Iris pigment epithelial cell (primary cell): ENCODE results near the gene GAS2L2.
"Not testable (repeated sequence)": the region's sequence is repeated elsewhere in the genome, so short reads cannot be mapped to it uniquely, and the experiment has no call there.

Experiments used
- DNase-seq: peaks from one replicate; pipeline ENCODE4 v3.0.0-alpha.2; 2011; ENCODE audit warnings: low read depth

The GAS2L2 gene

GRCh38 chr17:35727635-35728034 is 25.4 kb downstream of the GAS2L2 start:
- DNase-seq, result no peak

DNA sequence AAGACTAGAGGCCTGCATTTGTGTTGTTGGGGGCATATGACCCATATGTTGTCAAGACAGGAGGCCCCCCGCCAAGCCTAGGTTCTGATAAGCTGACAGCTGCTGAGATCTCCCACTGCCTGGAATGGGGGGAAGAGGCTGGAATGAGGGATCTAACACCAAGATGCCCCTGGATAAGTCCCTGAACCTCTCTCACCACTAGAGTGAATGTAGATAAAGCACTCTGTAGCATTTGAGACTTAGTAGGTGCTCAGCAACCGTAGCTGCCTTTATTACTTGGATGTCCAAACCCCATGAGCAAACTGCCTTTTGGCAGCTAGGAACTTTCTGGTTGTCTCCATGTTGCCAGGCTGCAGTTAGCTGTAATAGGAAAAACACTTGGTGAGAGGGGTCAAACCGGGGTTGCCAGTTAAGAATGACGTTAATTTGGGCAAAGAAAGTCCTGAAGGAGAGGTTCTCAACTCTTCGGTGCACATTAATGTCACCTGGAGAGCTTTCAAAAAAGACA is 26.0 kb downstream of the GAS2L2 start:
- peak; percentile 28 for DNase-seq

GRCh38 chr17:35726127-35726952 is 26.7 kb downstream of the GAS2L2 start:
- DNase-seq, result peak; percentile 95

DNA sequence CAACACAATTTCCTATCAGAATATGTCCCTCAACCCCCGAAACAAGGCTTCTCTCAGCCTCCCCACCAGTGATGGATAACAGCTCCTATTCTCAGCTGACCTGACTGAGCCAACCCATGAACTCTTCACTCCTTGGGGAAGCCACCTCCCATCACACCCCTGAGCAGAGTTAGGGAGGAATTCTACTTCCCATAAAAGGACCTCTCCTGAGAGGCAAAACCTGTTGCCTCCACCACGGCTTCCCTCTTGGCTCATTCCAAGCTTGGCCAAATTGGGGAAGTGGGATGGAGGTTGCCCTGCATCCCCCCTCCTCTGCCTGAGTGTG is 27.3 kb downstream of the GAS2L2 start:
- DNase-seq, result no peak

GRCh38 chr17:35725058-35725457 is 28.0 kb downstream of the GAS2L2 start:
- DNase-seq, result no peak

DNA sequence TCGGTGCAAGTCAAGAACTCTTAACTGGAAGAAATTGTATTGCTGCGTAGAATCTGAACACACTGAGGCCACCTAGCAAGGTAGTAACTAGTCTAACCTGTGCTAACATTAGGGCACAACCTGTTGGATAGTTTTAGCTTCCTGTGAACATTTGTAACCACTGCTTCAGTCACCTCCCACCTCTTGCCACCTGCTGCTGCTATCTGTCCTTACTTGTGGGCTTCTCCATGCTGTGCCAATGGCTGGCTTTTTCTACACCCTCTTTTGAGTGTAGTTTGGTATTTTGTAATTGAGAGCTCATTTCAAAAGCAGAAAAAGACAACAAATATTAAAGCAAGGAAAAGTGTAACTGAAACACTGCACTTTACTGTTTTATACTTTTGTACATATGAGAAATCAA is 29.3 kb downstream of the GAS2L2 start:
- no peak for DNase-seq

DNA sequence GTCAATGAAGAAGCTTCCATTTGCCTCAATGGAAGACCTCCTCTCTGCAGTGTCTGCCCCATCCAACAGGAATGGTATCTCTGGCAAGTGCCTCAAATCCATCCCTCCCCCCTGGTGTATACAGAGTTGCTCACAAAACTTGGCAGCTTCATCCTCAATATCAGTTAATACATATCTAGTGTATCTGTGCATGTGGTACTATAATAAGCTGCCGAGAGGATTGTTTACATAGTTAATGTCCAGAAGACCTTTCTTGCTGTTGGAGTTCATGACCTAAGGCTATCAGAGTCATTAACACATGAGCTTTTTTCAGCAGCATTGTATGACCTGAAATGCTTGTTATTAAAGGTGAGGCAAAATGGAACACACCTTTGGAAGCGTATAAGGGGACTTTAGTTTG is 35.6 kb downstream of the GAS2L2 start:
- DNase-seq, result peak; percentile 41

- DNase-seq, result peak; percentile 71
These were observed 36.1 kb downstream of the GAS2L2 start for GRCh38 chr17:35716897-35717465.

GRCh38 chr17:35716173-35716572 is 36.9 kb downstream of the GAS2L2 start:
- DNase-seq, result no peak

DNA sequence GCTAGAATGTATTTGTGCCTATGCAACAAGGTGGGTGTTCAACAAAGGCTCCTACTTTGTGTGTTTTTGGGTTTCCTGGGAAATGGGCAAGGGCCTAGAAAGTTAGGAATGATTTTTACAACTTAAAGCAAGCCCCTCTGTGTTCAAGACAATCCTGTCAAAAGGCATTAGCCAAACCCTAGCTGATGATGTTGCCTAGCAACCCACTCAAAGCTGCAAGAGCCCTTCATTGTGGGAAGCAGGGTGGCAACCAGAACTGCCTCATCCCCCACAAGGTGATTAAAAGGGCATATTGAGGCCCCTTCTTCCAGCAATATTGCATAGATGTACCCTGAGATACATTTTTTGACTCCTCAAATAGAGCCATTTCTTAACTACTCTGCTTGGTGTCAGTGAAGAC is 37.6 kb downstream of the GAS2L2 start:
- no peak for DNase-seq

DNA sequence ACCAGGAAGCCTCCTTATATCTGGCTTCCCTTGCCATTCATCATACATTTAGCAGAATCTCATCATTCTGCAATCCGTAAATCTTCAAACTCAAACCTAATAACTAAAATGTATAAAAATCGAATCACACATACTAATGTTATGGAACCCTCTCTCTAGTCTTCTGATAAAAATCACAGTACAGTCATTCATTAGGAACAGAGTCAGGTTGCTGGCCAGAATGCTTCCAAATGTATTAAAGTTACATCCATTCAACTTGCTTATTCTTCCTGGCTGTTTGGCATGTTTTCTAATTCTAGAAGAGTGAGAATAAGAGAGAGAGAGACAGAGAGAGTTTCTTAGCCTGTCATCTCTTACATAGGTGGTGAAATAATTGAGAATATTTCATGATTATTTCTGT is 38.1 kb downstream of the GAS2L2 start:
- DNase-seq, result no peak

DNA sequence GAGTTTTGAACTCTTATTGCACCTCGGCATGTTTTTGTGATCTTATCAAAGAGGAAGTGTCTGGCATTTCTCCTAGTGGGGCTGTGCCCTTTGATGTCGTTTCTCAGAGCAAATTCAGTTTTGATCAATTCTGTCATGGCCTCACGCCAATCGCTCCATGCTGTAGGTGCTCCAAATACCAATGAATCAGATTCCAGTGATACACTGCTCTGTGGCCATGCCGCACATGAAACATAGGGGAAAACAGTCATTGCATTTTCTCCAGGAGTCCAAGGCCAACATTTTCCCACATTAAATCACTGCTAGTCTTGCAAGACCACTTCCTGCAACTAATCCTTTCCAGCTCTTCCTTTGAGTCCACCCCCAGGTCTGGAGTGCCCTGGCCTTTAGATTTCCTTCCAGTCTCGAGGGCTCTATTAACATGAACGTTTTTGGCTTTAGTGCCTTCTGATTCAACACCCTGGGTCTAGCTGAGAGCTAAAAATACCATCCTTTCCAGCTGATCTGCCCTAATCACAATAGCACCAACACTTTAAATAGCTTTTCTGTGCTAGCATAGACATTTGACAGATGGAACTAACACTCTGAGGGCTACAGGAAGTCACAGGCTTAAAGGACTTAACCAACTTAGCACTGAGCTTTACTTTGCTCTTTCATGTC is 39.8 kb downstream of the GAS2L2 start:
- DNase-seq, result peak; percentile 97

DNA sequence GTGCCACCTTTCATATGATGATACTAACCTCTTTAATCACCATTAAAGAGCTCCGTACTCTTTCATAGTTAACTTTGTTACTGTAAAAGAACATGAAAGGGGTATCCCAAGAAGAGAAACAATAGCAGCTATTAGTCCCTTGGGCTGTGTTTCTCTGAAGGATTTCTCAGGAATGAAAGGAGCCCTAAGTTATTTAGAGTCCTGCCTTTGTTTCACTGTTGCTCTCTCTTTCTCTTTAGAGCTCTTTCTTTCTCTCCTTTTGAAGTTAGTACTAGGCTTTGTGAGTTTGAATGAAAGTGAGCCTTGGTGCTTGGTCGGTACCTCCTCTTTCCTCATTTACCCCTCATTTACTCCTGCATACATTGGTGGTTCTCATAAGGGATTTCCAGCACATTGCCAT is 42.1 kb downstream of the GAS2L2 start:
- DNase-seq, result no peak

DNA sequence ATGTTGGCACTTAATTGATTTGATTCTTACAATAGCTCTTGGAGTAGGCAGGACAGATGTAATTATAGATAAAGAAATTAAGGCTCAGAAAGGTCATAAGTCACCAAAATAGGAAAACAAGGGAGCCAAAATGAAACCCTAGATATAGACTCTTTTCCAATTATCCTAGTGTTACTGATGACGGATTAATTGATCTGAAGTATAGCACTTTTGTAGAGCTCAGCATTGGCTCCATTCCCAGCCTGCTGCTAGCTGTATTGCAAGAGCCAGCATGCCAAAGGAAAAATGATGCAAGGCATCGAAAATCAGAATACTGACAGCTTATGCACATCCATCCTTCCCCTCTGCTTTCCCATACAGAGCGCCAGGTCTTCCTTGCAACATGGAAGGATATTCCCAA is 43.2 kb downstream of the GAS2L2 start:
- DNase-seq, result peak; percentile 61

GRCh38 chr17:35708951-35709350 is 44.1 kb downstream of the GAS2L2 start:
- DNase-seq, result no peak

DNA sequence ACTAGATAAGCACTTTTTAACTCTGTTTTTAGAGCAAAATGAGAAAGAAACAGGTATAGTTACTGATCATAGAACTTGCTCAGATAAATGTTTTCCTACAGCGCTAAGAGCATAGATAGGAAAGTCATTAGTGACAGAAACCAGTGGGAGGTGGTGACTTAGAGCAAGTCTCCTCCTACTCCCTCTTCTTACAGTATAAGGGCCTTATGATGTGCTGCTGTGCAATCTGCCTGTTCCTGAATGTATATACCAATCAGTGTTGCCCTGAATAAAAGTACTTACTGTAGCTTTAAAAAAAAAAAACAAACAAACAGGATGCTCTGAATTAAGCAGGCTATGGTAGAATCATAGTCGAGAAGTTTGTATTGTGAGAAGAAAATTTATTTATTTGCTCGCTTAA is 44.9 kb downstream of the GAS2L2 start:
- DNase-seq, result no peak

DNA sequence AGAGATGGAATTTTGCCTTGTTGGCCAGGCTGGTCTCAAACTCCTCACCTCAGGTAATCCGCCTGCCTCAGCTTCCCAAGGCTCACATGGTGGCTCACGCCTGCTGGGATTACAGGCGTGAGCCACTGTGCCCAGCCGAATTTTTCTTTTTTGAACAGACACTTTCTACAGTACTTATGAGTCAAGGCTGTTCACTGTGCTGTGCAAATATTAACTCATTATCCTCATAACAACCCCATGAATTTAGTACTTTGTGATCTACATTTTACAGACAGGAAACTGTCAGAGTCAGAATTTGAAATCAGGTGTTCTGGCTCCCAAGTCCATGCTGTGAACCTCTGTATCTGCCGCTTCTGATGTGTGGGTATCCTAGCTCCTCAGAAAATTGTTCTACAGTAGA is 47.3 kb downstream of the GAS2L2 start:
- DNase-seq, result no peak

- no peak for DNase-seq
These were observed 47.8 kb downstream of the GAS2L2 start for GRCh38 chr17:35705230-35705629.

GRCh38 chr17:35703308-35703707 is 49.7 kb downstream of the GAS2L2 start:
- DNase-seq, result not testable (repeated sequence)

GRCh38 chr17:35701491-35701890 is 51.5 kb downstream of the GAS2L2 start:
- no peak for DNase-seq

- DNase-seq, result no peak
These were observed 52.9 kb downstream of the GAS2L2 start for GRCh38 chr17:35700150-35700549.

- DNase-seq, result no peak
These were observed 54.2 kb downstream of the GAS2L2 start for GRCh38 chr17:35698800-35699199.

DNA sequence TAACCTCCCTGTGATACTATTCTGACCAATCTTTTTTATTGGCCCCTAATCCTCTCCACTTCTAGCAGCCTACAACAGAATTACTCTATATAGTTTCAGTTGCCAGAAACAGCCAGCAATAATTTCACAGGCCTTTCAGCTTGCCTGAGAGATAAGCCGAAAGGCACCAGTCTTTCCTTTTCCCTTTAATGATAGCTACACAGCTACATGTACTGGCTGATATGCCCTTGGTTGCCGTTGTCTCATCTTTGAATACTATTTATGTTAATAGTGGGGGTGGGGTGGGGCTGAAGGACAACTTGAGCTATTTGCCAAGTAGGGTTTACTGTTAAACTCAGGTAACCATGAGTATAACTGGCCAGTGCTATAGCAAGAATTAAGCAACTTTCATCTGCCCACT is 57.4 kb downstream of the GAS2L2 start:
- no peak for DNase-seq
